HepG2 (cell line): ENCODE data around the gene TMTC1. TPM values are rescaled to one million over a fixed set of nuclear protein-coding genes. Genes with fewer than 3 reads are reported as not detected.

ENCODE experiments used
- ATAC-seq: fragments of 200-7000 bp; cut with Tn5 transposase; 3 replicates; pipeline ENCODE4 v1.9.1; 2020; ENCODE audit warnings: mild to moderate bottlenecking, moderate library complexity
- BruUV-seq: library from RNA; stranded (reverse); fragments of 400-500 nt; replicated peaks from 2 replicates; lab custom pipeline; 2021; lab: Mats Ljungman, UMichigan
- CTCF ChIA-PET: fragments of 300-600 bp; formaldehyde crosslinking; extraction: SDS; loops from one replicate; lab custom pipeline; 2021; ENCODE audit warnings: low total read pairs, inconsistent platforms, low intra/inter-chr PET ratio; lab: Yijun Ruan, JAX
- POLR2A ChIA-PET: fragments of 350-600 bp; sonication (Branson Sonifier 250); formaldehyde crosslinking; loops from one replicate; lab custom pipeline; 2020; ENCODE audit warnings: antibody characterized with exemption, inconsistent platforms; lab: Yijun Ruan, JAX
- DNase-seq: peaks from one replicate; pipeline ENCODE4 v3.0.0-alpha.2; 2015; ENCODE audit warnings: low spot score
- FAIRE-seq: peaks from 3 replicates; lab custom pipeline; 2011; peaks lifted over from hg19 to GRCh38; lab: Jason Lieb, UNC
- H2AFZ ChIP-seq: one replicate; pipeline ENCODE4 v1.6.1; 2011; ENCODE audit warnings: low read length, inconsistent platforms
- H3K27ac ChIP-seq: fragments of 300-600 bp; 3 replicates; pipeline ENCODE4 v1.8.0; 2011; ENCODE audit warnings: mixed run types, mild to moderate bottlenecking, mixed read lengths, low read length, inconsistent platforms; ENCODE audit not compliant: insufficient read depth; ENCODE audit errors: extremely low read length
- H3K27me3 ChIP-seq, 2 experiments: fragments of 200-600 bp in 1 of 2; 2 replicates in 1 of 2; 3 replicates in 1 of 2; pipeline versions ENCODE4 v1.6.0 to v1.8.0; 2011; ENCODE audit warnings: low read length in 2 of 2, mild to moderate bottlenecking in 2 of 2, moderate library complexity in 2 of 2, inconsistent platforms in 1 of 2; ENCODE audit not compliant: insufficient read depth in 2 of 2, control insufficient read depth in 1 of 2
- H3K36me3 ChIP-seq, 2 experiments: fragments of 200-600 bp in 1 of 2; replicated peaks in 1 of 2; 2 replicates in 1 of 2; 3 replicates in 1 of 2; pipeline versions ENCODE4 v1.5.1 to v1.8.0; 2011; ENCODE audit warnings: low read length in 2 of 2, inconsistent platforms in 1 of 2; ENCODE audit not compliant: insufficient read depth in 2 of 2, control insufficient read depth in 1 of 2
- H3K4me1 ChIP-seq: 2 replicates; pipeline ENCODE4 v1.5.1; 2012; ENCODE audit warnings: low read length, inconsistent platforms; ENCODE audit not compliant: insufficient read depth
- H3K4me2 ChIP-seq: 2 replicates; pipeline ENCODE4 v1.6.0; 2011; ENCODE audit warnings: low read depth, low read length, inconsistent platforms
- H3K4me3 ChIP-seq, 3 experiments: fragments of 200-600 bp in 1 of 3; sonication (generic), shearing (Covaris generic) in 1 of 3; replicated peaks in 1 of 3; 2 replicates each; pipeline ENCODE4 v1.5.1; 2011 to 2016; ENCODE audit warnings: low read length in 3 of 3, inconsistent platforms in 2 of 3, low read depth in 2 of 3, mild to moderate bottlenecking in 2 of 3, control low read depth in 1 of 3, mixed read lengths in 1 of 3; ENCODE audit not compliant: insufficient read depth in 1 of 3
- H3K79me2 ChIP-seq: one replicate; pipeline ENCODE4 v1.6.1; 2011; ENCODE audit warnings: low read length, inconsistent platforms; ENCODE audit not compliant: insufficient read depth
- H3K9ac ChIP-seq: 2 replicates; pipeline ENCODE4 v1.6.0; 2011; ENCODE audit warnings: mild to moderate bottlenecking, low read depth, low read length, inconsistent platforms; ENCODE audit not compliant: insufficient read depth
- H3K9me3 ChIP-seq: 2 replicates; pipeline ENCODE4 v1.5.1; 2012; ENCODE audit warnings: mild to moderate bottlenecking, low read length
- H4K20me1 ChIP-seq: 2 replicates; pipeline ENCODE4 v1.6.0; 2011; ENCODE audit warnings: inconsistent platforms, mild to moderate bottlenecking, low read length, moderate library complexity; ENCODE audit not compliant: insufficient read depth
- CERS6 ChIP-seq: sonication (generic); formaldehyde crosslinking; IDR thresholded peaks from 2 replicates; pipeline ENCODE4 v1.5.0; 2020; ENCODE audit warnings: missing genetic modification reagents
- NCOR1 ChIP-seq: fragments of 200-600 bp; sonication (generic); IDR thresholded peaks from 2 replicates; pipeline ENCODE4 v1.7.0; 2017; ENCODE audit warnings: antibody characterized with exemption, low read length, borderline replicate concordance
- NR1H2 ChIP-seq: sonication (generic); formaldehyde crosslinking; IDR thresholded peaks from 2 replicates; pipeline ENCODE4 v1.8.1; 2022; ENCODE audit warnings: low read depth, missing genetic modification reagents, borderline replicate concordance
- PRDM10 ChIP-seq: sonication (generic); formaldehyde crosslinking; IDR thresholded peaks from 2 replicates; pipeline ENCODE4 v1.4.0; 2020; ENCODE audit warnings: low read depth, missing genetic modification reagents
- SRSF9 ChIP-seq: fragments of 200-400 bp; formaldehyde crosslinking; IDR thresholded peaks from 2 replicates; pipeline ENCODE4 v1.6.1; 2018; ENCODE audit warnings: borderline replicate concordance, mild to moderate bottlenecking, low read depth, low read length; ENCODE audit not compliant: insufficient read depth, poor library complexity, severe bottlenecking
- ZNF430 ChIP-seq: sonication (generic); formaldehyde crosslinking; IDR thresholded peaks from 2 replicates; pipeline ENCODE4 v1.9.0; 2021; ENCODE audit warnings: mild to moderate bottlenecking, missing genetic modification reagents
- ZNF543 ChIP-seq: sonication (generic); formaldehyde crosslinking; IDR thresholded peaks from 2 replicates; pipeline ENCODE4 v1.4.0; 2020; ENCODE audit warnings: mild to moderate bottlenecking, missing genetic modification reagents
- ZNF577 ChIP-seq: sonication (generic); formaldehyde crosslinking; IDR thresholded peaks from 2 replicates; pipeline ENCODE4 v1.4.0; 2020; ENCODE audit warnings: mild to moderate bottlenecking, low read depth, missing genetic modification reagents, borderline replicate concordance
- ZNF83 ChIP-seq: sonication (generic); formaldehyde crosslinking; IDR thresholded peaks from 2 replicates; pipeline ENCODE4 v1.4.0; 2020; ENCODE audit warnings: missing genetic modification reagents, mild to moderate bottlenecking, borderline replicate concordance
- WGBS: methylation state at CpG from one replicate; pipeline ENCODE4 v1.1.6; 2017; ENCODE audit warnings: low lambda C conversion rate; 5-methylcytosine and 5-hydroxymethylcytosine counted together
- in situ Hi-C: cut with HindIII; loops from 2 replicates; pipeline ENCODE4 v1.10.0; 2017; ENCODE audit warnings: low pct_unique_long_range_greater_than_20kb; ENCODE audit not compliant: extremely low pct_ligation_motif_present
- intact Hi-C: fragments of 100-400 bp; cut with micrococcal nuclease; formaldehyde crosslinking; loops from one replicate; pipeline ENCODE4 v1.10.0; 2022; ENCODE audit not compliant: unreplicated experiment
- polyA plus RNA-seq, 8 experiments: library from polyadenylated mRNA; depleted of rRNA in 3 of 8; stranded (reverse) in 7 of 8; unstranded in 1 of 8; fragments of >200 nt; fragmentation: Illumina TruSeq in 4 of 8; extraction: Trizol in 4 of 8; gene quantifications; 2 replicates each; pipeline versions ENCODE4 v1.2.1 to v1.2.3, GENCODE V29; 2011 to 2016; ENCODE audit warnings: low read depth in 4 of 8, missing spikeins in 1 of 8, mixed read lengths in 1 of 8; ENCODE audit not compliant: insufficient read depth in 1 of 8
- total RNA-seq, 5 experiments: library from RNA; depleted of rRNA; stranded (reverse); fragments of >200 nt; fragmentation: Illumina TruSeq; extraction: Trizol; gene quantifications; 2 replicates each; pipeline ENCODE4 v1.2.3, GENCODE V29; 2016; ENCODE audit warnings: low read depth in 1 of 5
- TF ChIP-seq, protein P1 (sequence below): sonication (generic); formaldehyde crosslinking; IDR thresholded peaks from 2 replicates; pipeline ENCODE4 v1.8.0; 2022; ENCODE audit warnings: mild to moderate bottlenecking, missing genetic modification reagents; ENCODE audit not compliant: insufficient replicate concordance
- TF ChIP-seq, protein P2 (sequence below): IDR thresholded peaks from 2 replicates; pipeline ENCODE4 v1.4.0; 2020; ENCODE audit warnings: mild to moderate bottlenecking, missing genetic modification reagents
- TF ChIP-seq, protein P3 (sequence below): sonication (generic); formaldehyde crosslinking; IDR thresholded peaks from 2 replicates; pipeline ENCODE4 v1.5.1; 2020; ENCODE audit warnings: mild to moderate bottlenecking, missing genetic modification reagents, borderline replicate concordance

TMTC1 gene
- total and polyA plus RNA-seq, 2 of the 13 experiments (the other 11 are each of a cell fraction or from before 2014, with no cell fraction given), result 0.69 to 1.8 TPM

GRCh38 chr12:29688914-29689313 lies 94.8 kb downstream of the TMTC1 start:
- POLR2A ChIA-PET, result no interaction called here
- WGBS, result 0% methylated on average over 1 of the region's 1 CpG
- Histone ChIP-seq H3K4me2 (no peak overlapping the region), H3K36me3 (no peaks in the 10 kb centered on the region), H3K4me1 (no peaks in the 10 kb centered on the region), H3K9ac (no peak overlapping the region), H3K79me2 (no peaks in the 10 kb centered on the region), H3K4me3 (no peak overlapping the region), H3K9me3 (no peaks in the 10 kb centered on the region), H3K27ac (no peak overlapping the region), H3K27me3 (no peaks in the 10 kb centered on the region), H4K20me1 (no peaks in the 10 kb centered on the region), H2AFZ (no peak overlapping the region)
- ATAC-seq (no peak), DNase-seq (no peak), FAIRE-seq (no peak)
- BruUV-seq, result no TSS peak
- intact Hi-C loops, result no loop called here
- CTCF ChIA-PET, result no interaction called here
- in situ Hi-C loops, result no loop called here
- no peak for TF ChIP-seq NCOR1
- TF ChIP-seq, protein P1, sequence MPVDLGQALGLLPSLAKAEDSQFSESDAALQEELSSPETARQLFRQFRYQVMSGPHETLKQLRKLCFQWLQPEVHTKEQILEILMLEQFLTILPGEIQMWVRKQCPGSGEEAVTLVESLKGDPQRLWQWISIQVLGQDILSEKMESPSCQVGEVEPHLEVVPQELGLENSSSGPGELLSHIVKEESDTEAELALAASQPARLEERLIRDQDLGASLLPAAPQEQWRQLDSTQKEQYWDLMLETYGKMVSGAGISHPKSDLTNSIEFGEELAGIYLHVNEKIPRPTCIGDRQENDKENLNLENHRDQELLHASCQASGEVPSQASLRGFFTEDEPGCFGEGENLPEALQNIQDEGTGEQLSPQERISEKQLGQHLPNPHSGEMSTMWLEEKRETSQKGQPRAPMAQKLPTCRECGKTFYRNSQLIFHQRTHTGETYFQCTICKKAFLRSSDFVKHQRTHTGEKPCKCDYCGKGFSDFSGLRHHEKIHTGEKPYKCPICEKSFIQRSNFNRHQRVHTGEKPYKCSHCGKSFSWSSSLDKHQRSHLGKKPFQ (CRISPR knock-in tag), result no peak
- TF ChIP-seq, protein P2, sequence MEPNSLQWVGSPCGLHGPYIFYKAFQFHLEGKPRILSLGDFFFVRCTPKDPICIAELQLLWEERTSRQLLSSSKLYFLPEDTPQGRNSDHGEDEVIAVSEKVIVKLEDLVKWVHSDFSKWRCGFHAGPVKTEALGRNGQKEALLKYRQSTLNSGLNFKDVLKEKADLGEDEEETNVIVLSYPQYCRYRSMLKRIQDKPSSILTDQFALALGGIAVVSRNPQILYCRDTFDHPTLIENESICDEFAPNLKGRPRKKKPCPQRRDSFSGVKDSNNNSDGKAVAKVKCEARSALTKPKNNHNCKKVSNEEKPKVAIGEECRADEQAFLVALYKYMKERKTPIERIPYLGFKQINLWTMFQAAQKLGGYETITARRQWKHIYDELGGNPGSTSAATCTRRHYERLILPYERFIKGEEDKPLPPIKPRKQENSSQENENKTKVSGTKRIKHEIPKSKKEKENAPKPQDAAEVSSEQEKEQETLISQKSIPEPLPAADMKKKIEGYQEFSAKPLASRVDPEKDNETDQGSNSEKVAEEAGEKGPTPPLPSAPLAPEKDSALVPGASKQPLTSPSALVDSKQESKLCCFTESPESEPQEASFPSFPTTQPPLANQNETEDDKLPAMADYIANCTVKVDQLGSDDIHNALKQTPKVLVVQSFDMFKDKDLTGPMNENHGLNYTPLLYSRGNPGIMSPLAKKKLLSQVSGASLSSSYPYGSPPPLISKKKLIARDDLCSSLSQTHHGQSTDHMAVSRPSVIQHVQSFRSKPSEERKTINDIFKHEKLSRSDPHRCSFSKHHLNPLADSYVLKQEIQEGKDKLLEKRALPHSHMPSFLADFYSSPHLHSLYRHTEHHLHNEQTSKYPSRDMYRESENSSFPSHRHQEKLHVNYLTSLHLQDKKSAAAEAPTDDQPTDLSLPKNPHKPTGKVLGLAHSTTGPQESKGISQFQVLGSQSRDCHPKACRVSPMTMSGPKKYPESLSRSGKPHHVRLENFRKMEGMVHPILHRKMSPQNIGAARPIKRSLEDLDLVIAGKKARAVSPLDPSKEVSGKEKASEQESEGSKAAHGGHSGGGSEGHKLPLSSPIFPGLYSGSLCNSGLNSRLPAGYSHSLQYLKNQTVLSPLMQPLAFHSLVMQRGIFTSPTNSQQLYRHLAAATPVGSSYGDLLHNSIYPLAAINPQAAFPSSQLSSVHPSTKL, result no peak
- no peak for TF ChIP-seq PRDM10 (CRISPR knock-in tag)
- TF ChIP-seq CERS6 (CRISPR knock-in tag), result no peak
- TF ChIP-seq SRSF9, result no peak
- TF ChIP-seq ZNF83 (CRISPR knock-in tag), result no peak
- TF ChIP-seq ZNF430 (CRISPR knock-in tag), result no peak
- TF ChIP-seq, protein P3, sequence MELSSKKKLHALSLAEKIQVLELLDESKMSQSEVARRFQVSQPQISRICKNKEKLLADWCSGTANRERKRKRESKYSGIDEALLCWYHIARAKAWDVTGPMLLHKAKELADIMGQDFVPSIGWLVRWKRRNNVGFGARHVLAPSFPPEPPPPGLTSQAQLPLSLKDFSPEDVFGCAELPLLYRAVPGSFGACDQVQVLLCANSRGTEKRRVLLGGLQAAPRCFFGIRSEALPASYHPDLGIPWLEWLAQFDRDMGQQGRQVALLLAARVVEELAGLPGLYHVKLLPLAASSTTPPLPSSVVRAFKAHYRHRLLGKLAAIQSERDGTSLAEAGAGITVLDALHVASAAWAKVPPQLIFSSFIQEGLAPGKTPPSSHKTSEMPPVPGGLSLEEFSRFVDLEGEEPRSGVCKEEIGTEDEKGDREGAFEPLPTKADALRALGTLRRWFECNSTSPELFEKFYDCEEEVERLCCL (CRISPR knock-in tag), result no peak
- no peak for TF ChIP-seq NR1H2
- TF ChIP-seq ZNF577 (CRISPR knock-in tag), result no peak
- no peak for TF ChIP-seq ZNF543 (CRISPR knock-in tag)
